Osteocyte (in vitro differentiated cells): ENCODE measurements around the gene FBXO28. TPM values are rescaled to one million over a fixed set of nuclear protein-coding genes. Genes with fewer than 3 reads are reported as not detected.

ENCODE experiments used
- DNase-seq: peaks from one replicate; pipeline ENCODE4 v3.0.0; 2021; ENCODE audit warnings: mixed read lengths; ENCODE audit not compliant: unreplicated experiment; ENCODE audit errors: extremely low spot score
- H3K27ac Mint-ChIP-seq: one replicate; pipeline ENCODE4 v1.8.0; 2021; ENCODE audit warnings: mild to moderate bottlenecking, mixed read lengths; ENCODE audit not compliant: unreplicated experiment
- H3K27me3 Mint-ChIP-seq: one replicate; pipeline ENCODE4 v1.8.0; 2021; ENCODE audit warnings: mixed read lengths; ENCODE audit not compliant: unreplicated experiment
- H3K36me3 Mint-ChIP-seq: one replicate; pipeline ENCODE4 v1.8.0; 2021; ENCODE audit warnings: mixed read lengths; ENCODE audit not compliant: unreplicated experiment
- H3K4me1 Mint-ChIP-seq: one replicate; pipeline ENCODE4 v1.8.0; 2021; ENCODE audit warnings: mixed read lengths; ENCODE audit not compliant: unreplicated experiment
- H3K4me3 Mint-ChIP-seq: one replicate; pipeline ENCODE4 v1.8.0; 2021; ENCODE audit warnings: mild to moderate bottlenecking, moderate library complexity, mixed read lengths; ENCODE audit not compliant: unreplicated experiment
- H3K9me3 Mint-ChIP-seq: one replicate; pipeline ENCODE4 v1.8.0; 2021; ENCODE audit warnings: mixed read lengths; ENCODE audit not compliant: unreplicated experiment
- total RNA-seq: library from RNA; stranded (reverse); gene quantifications from 2 replicates; pipeline ENCODE4 v1.2.1, GENCODE V29; 2021
- TF ChIP-seq, protein P1 (sequence below): fragments of 200-600 bp; sonication (generic); IDR thresholded peaks from 2 replicates; pipeline ENCODE4 v1.5.0; 2021; ENCODE audit warnings: antibody characterized with exemption, mild to moderate bottlenecking, moderate library complexity

The FBXO28 gene
- total RNA-seq, 1 donor from 2014 or later = 28.1 TPM

DNA sequence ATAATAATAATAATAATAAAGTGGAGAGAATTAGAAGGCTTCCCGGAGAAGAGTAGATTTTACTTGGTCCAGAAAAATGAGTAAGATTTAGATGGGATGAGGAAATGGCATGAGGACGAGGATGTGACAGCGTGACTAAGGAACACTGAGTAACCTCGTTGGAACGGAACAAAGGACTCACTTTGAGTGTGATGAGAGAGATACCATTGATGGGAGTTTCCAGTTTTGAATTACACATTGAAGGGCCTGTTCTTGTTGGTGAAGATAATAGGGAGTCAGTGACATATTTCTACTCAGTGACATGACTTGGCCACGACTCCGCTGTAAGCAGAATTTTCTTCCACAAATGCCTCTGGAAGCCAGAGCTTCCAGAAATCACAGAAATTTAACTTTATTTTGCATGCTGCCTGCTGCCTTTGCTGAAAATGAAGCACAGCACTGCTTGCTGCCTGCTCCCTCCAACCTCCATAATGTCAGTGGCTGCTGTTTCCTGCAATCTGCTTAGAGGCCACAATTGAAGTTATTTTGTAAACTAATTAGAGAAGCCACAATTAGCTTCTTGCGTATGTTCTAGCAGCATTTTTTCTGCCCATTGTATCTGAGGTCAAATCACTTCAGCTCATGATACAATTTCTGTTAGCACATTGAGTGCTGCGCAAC, 33.7 kb upstream of the FBXO28 start:
- peaks cover 25% of the 10 kb centered on the region for H3K27me3 Mint-ChIP-seq
- no peaks in the 10 kb centered on the region for H3K9me3 Mint-ChIP-seq
- no peaks in the 10 kb centered on the region for H3K36me3 Mint-ChIP-seq
- no peaks in the 10 kb centered on the region for H3K4me1 Mint-ChIP-seq
- no peak for DNase-seq
- H3K4me3 Mint-ChIP-seq = no peak overlapping the region
- no peak overlapping the region for H3K27ac Mint-ChIP-seq
- TF ChIP-seq, protein P1, sequence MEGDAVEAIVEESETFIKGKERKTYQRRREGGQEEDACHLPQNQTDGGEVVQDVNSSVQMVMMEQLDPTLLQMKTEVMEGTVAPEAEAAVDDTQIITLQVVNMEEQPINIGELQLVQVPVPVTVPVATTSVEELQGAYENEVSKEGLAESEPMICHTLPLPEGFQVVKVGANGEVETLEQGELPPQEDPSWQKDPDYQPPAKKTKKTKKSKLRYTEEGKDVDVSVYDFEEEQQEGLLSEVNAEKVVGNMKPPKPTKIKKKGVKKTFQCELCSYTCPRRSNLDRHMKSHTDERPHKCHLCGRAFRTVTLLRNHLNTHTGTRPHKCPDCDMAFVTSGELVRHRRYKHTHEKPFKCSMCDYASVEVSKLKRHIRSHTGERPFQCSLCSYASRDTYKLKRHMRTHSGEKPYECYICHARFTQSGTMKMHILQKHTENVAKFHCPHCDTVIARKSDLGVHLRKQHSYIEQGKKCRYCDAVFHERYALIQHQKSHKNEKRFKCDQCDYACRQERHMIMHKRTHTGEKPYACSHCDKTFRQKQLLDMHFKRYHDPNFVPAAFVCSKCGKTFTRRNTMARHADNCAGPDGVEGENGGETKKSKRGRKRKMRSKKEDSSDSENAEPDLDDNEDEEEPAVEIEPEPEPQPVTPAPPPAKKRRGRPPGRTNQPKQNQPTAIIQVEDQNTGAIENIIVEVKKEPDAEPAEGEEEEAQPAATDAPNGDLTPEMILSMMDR = no peak

DNA sequence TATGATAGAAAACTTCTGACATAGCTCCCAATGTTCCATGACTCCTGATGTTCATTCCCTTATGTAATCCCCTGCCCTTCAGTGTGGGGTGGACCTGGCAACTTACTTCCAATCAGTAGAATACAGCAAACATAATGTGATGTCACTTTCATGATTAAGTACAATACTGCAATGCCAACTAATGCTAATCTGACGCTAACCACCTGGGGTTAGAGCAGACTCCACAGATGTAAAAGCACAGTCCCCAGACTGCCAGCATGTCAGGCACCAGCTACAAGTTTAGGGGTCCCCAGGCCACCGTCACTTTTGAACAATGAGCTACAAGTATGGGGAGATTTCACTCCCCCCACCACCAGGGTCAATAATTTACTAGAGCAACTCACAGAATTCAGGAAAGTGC, 32.3 kb upstream of the FBXO28 start:
- H3K27ac Mint-ChIP-seq = no peak overlapping the region
- H3K4me3 Mint-ChIP-seq = no peak overlapping the region
- no peaks in the 10 kb centered on the region for H3K4me1 Mint-ChIP-seq

DNA sequence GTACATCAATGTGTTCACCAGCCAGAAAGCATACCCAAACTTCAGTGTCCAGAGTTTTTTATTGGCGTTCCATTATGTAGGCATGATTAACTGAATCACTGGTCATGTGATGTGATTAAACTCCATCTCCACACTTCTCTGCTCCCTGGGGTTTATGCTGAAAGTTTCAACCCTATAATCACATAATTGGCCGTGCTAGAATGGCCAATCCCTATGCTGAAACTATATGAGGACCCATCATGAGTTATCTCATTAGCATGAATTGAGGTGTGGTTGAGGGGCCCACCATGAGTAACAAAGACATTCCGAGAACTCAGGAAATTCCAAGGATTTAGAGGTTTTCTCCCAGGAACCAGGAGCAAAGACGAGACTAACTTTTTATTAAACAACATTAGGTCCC, 31.8 kb upstream of the FBXO28 start:
- no peak for DNase-seq
- H3K27me3 Mint-ChIP-seq = peaks cover 25% of the 10 kb centered on the region
- TF ChIP-seq, protein P1 = no peak
- no peak overlapping the region for H3K4me3 Mint-ChIP-seq
- H3K36me3 Mint-ChIP-seq = no peaks in the 10 kb centered on the region
- H3K4me1 Mint-ChIP-seq = no peaks in the 10 kb centered on the region
- H3K27ac Mint-ChIP-seq = no peak overlapping the region
- H3K9me3 Mint-ChIP-seq = no peaks in the 10 kb centered on the region

More for the DNA sequence above, 32.3 kb upstream of the FBXO28 start:
- no peaks in the 10 kb centered on the region for H3K9me3 Mint-ChIP-seq
- H3K27me3 Mint-ChIP-seq = peaks cover 22% of the 10 kb centered on the region
- no peak for DNase-seq
- TF ChIP-seq, protein P1 = no peak
- no peaks in the 10 kb centered on the region for H3K36me3 Mint-ChIP-seq

DNA sequence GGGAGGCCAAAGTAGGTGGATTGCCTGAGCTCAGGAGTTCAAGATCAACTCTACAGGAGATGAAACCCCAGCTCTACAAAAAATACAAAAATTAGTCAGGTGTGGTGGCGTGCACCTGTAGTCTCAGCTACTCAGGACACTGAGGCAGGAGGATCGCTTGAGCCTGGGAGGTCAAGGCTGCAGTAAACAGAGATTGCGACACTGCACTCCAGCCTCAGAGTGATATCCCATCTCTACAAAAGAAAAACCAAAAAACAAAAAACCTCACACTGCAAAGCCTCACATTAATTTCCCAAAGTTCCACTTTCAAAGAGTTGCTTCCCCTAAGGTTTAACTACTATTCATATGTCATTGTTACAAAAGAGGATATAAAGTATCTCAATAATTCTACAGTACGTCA, 29.0 kb upstream of the FBXO28 start:
- H3K9me3 Mint-ChIP-seq = no peaks in the 10 kb centered on the region
- peaks cover 28% of the 10 kb centered on the region for H3K27me3 Mint-ChIP-seq
- no peaks in the 10 kb centered on the region for H3K36me3 Mint-ChIP-seq
- TF ChIP-seq, protein P1 = no peak
- no peaks in the 10 kb centered on the region for H3K4me1 Mint-ChIP-seq
- no peak overlapping the region for H3K4me3 Mint-ChIP-seq
- no peak for DNase-seq
- H3K27ac Mint-ChIP-seq = no peak overlapping the region

DNA sequence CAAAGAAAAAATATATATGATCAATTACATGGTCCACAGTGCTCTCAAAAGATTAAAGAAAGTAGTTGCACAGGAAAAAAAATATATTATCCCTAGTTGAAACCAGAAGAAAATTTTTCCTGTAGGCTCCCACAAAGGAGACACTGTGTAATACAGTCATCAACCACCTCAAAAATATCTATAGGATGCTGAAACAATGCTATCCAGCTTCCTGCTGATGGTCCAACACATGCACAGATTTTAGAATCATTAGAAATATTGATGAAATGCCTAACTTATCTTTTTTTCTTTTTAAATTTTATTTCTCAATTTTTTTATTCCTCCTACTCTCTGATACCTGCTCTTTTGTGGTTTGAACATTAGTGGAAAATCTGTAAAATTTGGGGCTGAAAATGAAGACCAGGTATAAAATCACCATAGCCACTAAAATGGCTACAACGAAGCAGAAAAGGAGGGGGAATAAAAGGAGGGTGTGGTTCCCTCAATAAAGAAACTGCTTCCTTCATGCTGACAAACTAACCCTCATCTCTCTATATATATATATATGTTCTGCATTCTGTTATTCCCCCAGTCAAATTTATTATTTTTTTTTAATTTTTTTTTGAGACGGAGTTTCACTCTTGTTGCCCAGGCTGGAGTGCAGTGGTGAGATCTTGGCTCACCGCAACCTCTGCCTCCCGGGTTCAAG, 28.3 kb upstream of the FBXO28 start:
- no peak for DNase-seq

More for the DNA sequence above, 28.3 kb upstream of the FBXO28 start:
- Mint-ChIP-seq H3K9me3 (no peaks in the 10 kb centered on the region), H3K4me1 (no peaks in the 10 kb centered on the region), H3K4me3 (no peak overlapping the region), H3K27ac (no peak overlapping the region), H3K27me3 (peaks cover 35% of the 10 kb centered on the region), H3K36me3 (no peaks in the 10 kb centered on the region)
- TF ChIP-seq, protein P1 = no peak
